ENCODE results near the gene MAD1L1. TPM values are rescaled to one million over a fixed set of nuclear protein-coding genes. Genes with fewer than 3 reads are reported as not detected.

The MAD1L1 gene
- total and polyA plus RNA-seq, 4 donors: 12.8 to 20.7 (median 16.5) TPM

GRCh38 chr7:2202361-2202761 lies 30.4 kb downstream of the MAD1L1 start:
- Histone ChIP-seq H3K27ac (ENCODE audit: low read depth in 1 of 2, low read length in 2 of 2) (no peak overlapping the region), H3K4me3 (ENCODE audit: low read depth in 1 of 3, low read length in 3 of 3) (no peak overlapping the region), H3K4me1 (ENCODE audit: control insufficient read depth in 4 of 4, insufficient read depth in 4 of 4, low read length in 3 of 4) (no peaks in the 10 kb centered on the region), H3K36me3 (ENCODE audit: control insufficient read depth in 4 of 4, insufficient read depth in 3 of 4, low read depth in 1 of 4, low read length in 3 of 4) (peaks cover 0 to 13% (median 2%) of the 10 kb centered on the region in 4 donors), H3K9me3 (ENCODE audit: control insufficient read depth in 4 of 4, low read length in 3 of 4) (no peaks in the 10 kb centered on the region), H3K9ac (ENCODE audit: low read depth in 1 of 2, low read length in 2 of 2) (no peak overlapping the region), H3K27me3 (ENCODE audit: control insufficient read depth in 4 of 4, insufficient read depth in 4 of 4, low read length in 3 of 4) (no peaks in the 10 kb centered on the region)
- WGBS: 90% methylated on average over 14 of the region's 14 CpGs
- TF ChIP-seq RAD21 (IDR thresholded peaks at IDR 0.05) (no peak), FOXA2 (IDR thresholded peaks at IDR 0.05) (no peak), GABPA (IDR thresholded peaks at IDR 0.05 in 1 of 2, conservative IDR thresholded peaks at IDR 0.05 in 1 of 2) (no peak), TAF1 (conservative IDR thresholded peaks at IDR 0.05) (no peak), JUND (IDR thresholded peaks at IDR 0.05) (no peak), ATF3 (IDR thresholded peaks at IDR 0.05) (no peak), EGR1 (IDR thresholded peaks at IDR 0.05; ENCODE audit: low read depth in 2 of 2) (no peak), NR2F2 (IDR thresholded peaks at IDR 0.05) (no peak), HNF4A (conservative IDR thresholded peaks at IDR 0.05) (no peak), YY1 (IDR thresholded peaks at IDR 0.05) (no peak), FOXA1 (IDR thresholded peaks at IDR 0.05) (no peak)
- TF ChIP-seq, protein P1, sequence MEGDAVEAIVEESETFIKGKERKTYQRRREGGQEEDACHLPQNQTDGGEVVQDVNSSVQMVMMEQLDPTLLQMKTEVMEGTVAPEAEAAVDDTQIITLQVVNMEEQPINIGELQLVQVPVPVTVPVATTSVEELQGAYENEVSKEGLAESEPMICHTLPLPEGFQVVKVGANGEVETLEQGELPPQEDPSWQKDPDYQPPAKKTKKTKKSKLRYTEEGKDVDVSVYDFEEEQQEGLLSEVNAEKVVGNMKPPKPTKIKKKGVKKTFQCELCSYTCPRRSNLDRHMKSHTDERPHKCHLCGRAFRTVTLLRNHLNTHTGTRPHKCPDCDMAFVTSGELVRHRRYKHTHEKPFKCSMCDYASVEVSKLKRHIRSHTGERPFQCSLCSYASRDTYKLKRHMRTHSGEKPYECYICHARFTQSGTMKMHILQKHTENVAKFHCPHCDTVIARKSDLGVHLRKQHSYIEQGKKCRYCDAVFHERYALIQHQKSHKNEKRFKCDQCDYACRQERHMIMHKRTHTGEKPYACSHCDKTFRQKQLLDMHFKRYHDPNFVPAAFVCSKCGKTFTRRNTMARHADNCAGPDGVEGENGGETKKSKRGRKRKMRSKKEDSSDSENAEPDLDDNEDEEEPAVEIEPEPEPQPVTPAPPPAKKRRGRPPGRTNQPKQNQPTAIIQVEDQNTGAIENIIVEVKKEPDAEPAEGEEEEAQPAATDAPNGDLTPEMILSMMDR (IDR thresholded peaks at IDR 0.05; ENCODE audit: low read depth, low read length, missing input control): no peak
- DNase-seq (ENCODE audit: low spot score): no peak

GRCh38 chr7:2201686-2202360 lies 30.9 kb downstream of the MAD1L1 start:
- H3K27ac ChIP-seq (ENCODE audit: low read depth in 1 of 2, low read length in 2 of 2): no peak overlapping the region
- H3K36me3 ChIP-seq (ENCODE audit: control insufficient read depth in 4 of 4, insufficient read depth in 3 of 4, low read depth in 1 of 4, low read length in 3 of 4): peaks cover 0 to 10% (median 2%) of the 10 kb centered on the region in 4 donors
- DNase-seq (ENCODE audit: low spot score): no peak

More at GRCh38 chr7:2201686-2202360, 30.9 kb downstream of the MAD1L1 start:
- TF ChIP-seq ATF3 (IDR thresholded peaks at IDR 0.05) (no peak), HNF4A (conservative IDR thresholded peaks at IDR 0.05) (no peak), EGR1 (IDR thresholded peaks at IDR 0.05; ENCODE audit: low read depth in 2 of 2) (no peak), RXRA (IDR thresholded peaks at IDR 0.05) (no peak), RAD21 (IDR thresholded peaks at IDR 0.05) (no peak), JUND (IDR thresholded peaks at IDR 0.05) (no peak), MAX (IDR thresholded peaks at IDR 0.05) (no peak)
- TF ChIP-seq, protein P1 (IDR thresholded peaks at IDR 0.05; ENCODE audit: low read depth, low read length, missing input control): no peak
- Histone ChIP-seq H3K9ac (ENCODE audit: low read depth in 1 of 2, low read length in 2 of 2) (no peak overlapping the region), H3K27me3 (ENCODE audit: control insufficient read depth in 4 of 4, insufficient read depth in 4 of 4, low read length in 3 of 4) (no peaks in the 10 kb centered on the region), H3K4me3 (ENCODE audit: low read depth in 1 of 3, low read length in 3 of 3) (no peak overlapping the region), H3K4me1 (ENCODE audit: control insufficient read depth in 4 of 4, insufficient read depth in 4 of 4, low read length in 3 of 4) (no peaks in the 10 kb centered on the region), H3K9me3 (ENCODE audit: control insufficient read depth in 4 of 4, low read length in 3 of 4) (no peaks in the 10 kb centered on the region)
- 94% methylated on average over 31 of the region's 31 CpGs for WGBS
